Omental fat pad (tissue), 4 donors: ENCODE results near the gene PISD. TPM values are rescaled to one million over a fixed set of nuclear protein-coding genes. Genes with fewer than 3 reads are reported as not detected.

Experiments
- total RNA-seq, 4 donors: library from RNA; depleted of rRNA; stranded (reverse); fragments of >200 nt; gene quantifications; one replicate each; pipeline ENCODE4 v1.1.0, GENCODE V29; 2016

Gene PISD
- total RNA-seq, 4 donors from 2014 or later = 55.2 to 165 (median 122) TPM

Other genes with a start within 250 kb of the PISD start
- 10 to 100 TPM in 3 of 4 donors, 1 to 10 TPM in 1; 9.5 to 20.5 (median 16.6) TPM for gene EIF4ENIF1, start 172.4 kb downstream of the PISD start, total RNA-seq
- 10 to 100 TPM in 3 of 4 donors, 1 to 10 TPM in 1; 8.8 to 19.9 (median 18.8) TPM for gene SFI1, start 165.7 kb downstream of the PISD start, total RNA-seq
- gene PRR14L, start 87.9 kb upstream of the PISD start, total RNA-seq = 10 to 100 TPM; 23.8 to 31.2 (median 30.3) TPM
- gene DEPDC5, start 91.8 kb upstream of the PISD start, total RNA-seq = 10 to 100 TPM; 11.5 to 20.6 (median 13.8) TPM